Erythroblast (primary cell): Measurements from ENCODE around the gene CNGB1.
"Not testable (repeated sequence)": the region's sequence is repeated elsewhere in the genome, so short reads cannot be mapped to it uniquely, and the experiment has no call there.

Source experiments
- DNase-seq, 2 experiments: peaks; one replicate each; lab custom pipeline; 2025; lab: John Stamatoyannopoulos, UW
- GATA1 ChIP-seq: IDR thresholded peaks from 2 replicates; pipeline ENCODE4 v1.6.1; 2011; ENCODE audit warnings: low read depth, mild to moderate bottlenecking, control low read depth, low read length, moderate library complexity
- POLR2A ChIP-seq: IDR thresholded peaks from 2 replicates; pipeline ENCODE4 v1.6.1; 2011; ENCODE audit warnings: mild to moderate bottlenecking, low read length

CNGB1 gene

GRCh38 chr16:57937861-57938260 lies 33.1 kb downstream of the CNGB1 start:
- DNase-seq = no peak
- TF ChIP-seq POLR2A (no peak), GATA1 (no peak)

- no peak for TF ChIP-seq POLR2A
- TF ChIP-seq GATA1 = no peak
- DNase-seq = no peak
Measured at GRCh38 chr16:57935904-57936303, 35.0 kb downstream of the CNGB1 start.

- no peak for TF ChIP-seq GATA1
- no peak for TF ChIP-seq POLR2A
- DNase-seq = no peak
Measured at GRCh38 chr16:57930533-57930932, 40.4 kb downstream of the CNGB1 start.

GRCh38 chr16:57929250-57929649 lies 41.7 kb downstream of the CNGB1 start:
- TF ChIP-seq GATA1 (no peak), POLR2A (no peak)
- DNase-seq = no peak

GRCh38 chr16:57926041-57926440 lies 44.9 kb downstream of the CNGB1 start:
- DNase-seq = no peak
- no peak for TF ChIP-seq GATA1
- TF ChIP-seq POLR2A = no peak

GRCh38 chr16:57925310-57925709 lies 45.6 kb downstream of the CNGB1 start:
- no peak for TF ChIP-seq GATA1
- no peak for TF ChIP-seq POLR2A
- DNase-seq = no peak

GRCh38 chr16:57924514-57924913 lies 46.4 kb downstream of the CNGB1 start:
- TF ChIP-seq GATA1 (no peak), POLR2A (no peak)
- no peak for DNase-seq

GRCh38 chr16:57923841-57924240 lies 47.1 kb downstream of the CNGB1 start:
- DNase-seq = no peak
- TF ChIP-seq POLR2A (no peak), GATA1 (no peak)

GRCh38 chr16:57923418-57923817 lies 47.5 kb downstream of the CNGB1 start:
- TF ChIP-seq POLR2A (no peak), GATA1 (no peak)
- no peak for DNase-seq

GRCh38 chr16:57920880-57921229 lies 50.1 kb downstream of the CNGB1 start:
- TF ChIP-seq GATA1 = no peak
- DNase-seq = no peak

GRCh38 chr16:57920215-57920879 lies 50.6 kb downstream of the CNGB1 start:
- TF ChIP-seq GATA1 = no peak
- TF ChIP-seq POLR2A = no peak
- no peak for DNase-seq

GRCh38 chr16:57918994-57919393 lies 51.9 kb downstream of the CNGB1 start:
- no peak for TF ChIP-seq GATA1
- no peak for TF ChIP-seq POLR2A
- DNase-seq = no peak

- DNase-seq = no peak
- no peak for TF ChIP-seq GATA1
- no peak for TF ChIP-seq POLR2A
Measured at GRCh38 chr16:57918444-57918843, 52.5 kb downstream of the CNGB1 start.

- not testable (repeated sequence) for DNase-seq
Measured at GRCh38 chr16:57917929-57918328, 53.0 kb downstream of the CNGB1 start.

GRCh38 chr16:57917489-57917888 lies 53.4 kb downstream of the CNGB1 start:
- DNase-seq = not testable (repeated sequence)

- DNase-seq = no peak
- TF ChIP-seq GATA1 = no peak
- no peak for TF ChIP-seq POLR2A
Measured at GRCh38 chr16:57916735-57917438, 54.0 kb downstream of the CNGB1 start.
